Left renal cortex interstitium (tissue), 4 donors: ENCODE results near the gene MEN1. TPM values are rescaled to one million over a fixed set of nuclear protein-coding genes. Genes with fewer than 3 reads are reported as not detected.
"Not testable (repeated sequence)": the region's sequence is repeated elsewhere in the genome, so short reads cannot be mapped to it uniquely, and the experiment has no call there.

ENCODE experiments used
- DNase-seq, 4 donors: peaks; one replicate each; pipeline ENCODE4 v3.0.0-alpha.2; 2013; ENCODE audit warnings: low read depth in 4 of 4, low spot score in 2 of 4, missing footprints in 1 of 4
- polyA plus RNA-seq, 4 donors: library from polyadenylated mRNA; unstranded; fragments of 120-200 nt; gene quantifications; one replicate each; pipeline ENCODE4 v1.2.1, GENCODE V29; 2013; ENCODE audit not compliant: insufficient read length in 4 of 4

MEN1 gene
- polyA plus RNA-seq, 4 donors = 31.6 to 53.5 (median 42.7) TPM

DNA sequence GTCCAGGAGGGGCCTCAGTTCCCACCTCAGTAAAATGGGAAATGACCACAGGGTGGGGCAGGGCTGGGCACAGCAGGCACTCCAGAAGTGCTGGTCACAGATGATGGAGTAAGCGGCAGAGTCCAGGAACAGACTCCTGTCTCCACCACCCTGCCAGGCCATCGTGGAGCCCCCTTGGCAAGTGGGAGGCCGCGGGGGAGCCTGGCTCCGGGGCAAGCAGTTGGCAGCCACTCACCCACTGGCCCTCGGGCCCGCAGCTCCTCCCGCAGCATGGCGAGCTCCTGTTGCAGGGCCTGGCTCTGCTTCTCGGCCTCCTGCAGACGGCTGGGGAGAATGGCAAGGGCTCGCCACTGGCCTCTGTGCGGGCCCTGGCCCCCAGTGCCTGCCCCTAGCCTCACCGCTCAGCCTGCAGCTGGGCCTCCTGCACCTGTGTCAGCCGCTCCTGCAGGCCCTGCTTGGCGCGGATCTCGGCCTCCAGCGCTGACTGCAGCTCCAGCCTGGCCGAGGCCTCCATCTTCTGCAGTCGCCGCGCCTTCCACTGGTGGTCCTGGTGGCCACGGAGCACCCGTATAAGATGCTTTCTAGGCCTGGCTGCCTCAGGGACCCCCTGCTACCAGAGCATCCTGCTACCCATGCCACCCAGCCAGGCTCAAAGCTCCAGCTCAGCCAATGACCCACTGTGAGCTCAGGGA, 23.8 kb upstream of the MEN1 start:
- DNase-seq = no peak

GRCh38 chr11:64833509-64833908, 23.2 kb upstream of the MEN1 start:
- no peak for DNase-seq

- no peak for DNase-seq
Measured at GRCh38 chr11:64833198-64833502, 22.8 kb upstream of the MEN1 start.

DNA sequence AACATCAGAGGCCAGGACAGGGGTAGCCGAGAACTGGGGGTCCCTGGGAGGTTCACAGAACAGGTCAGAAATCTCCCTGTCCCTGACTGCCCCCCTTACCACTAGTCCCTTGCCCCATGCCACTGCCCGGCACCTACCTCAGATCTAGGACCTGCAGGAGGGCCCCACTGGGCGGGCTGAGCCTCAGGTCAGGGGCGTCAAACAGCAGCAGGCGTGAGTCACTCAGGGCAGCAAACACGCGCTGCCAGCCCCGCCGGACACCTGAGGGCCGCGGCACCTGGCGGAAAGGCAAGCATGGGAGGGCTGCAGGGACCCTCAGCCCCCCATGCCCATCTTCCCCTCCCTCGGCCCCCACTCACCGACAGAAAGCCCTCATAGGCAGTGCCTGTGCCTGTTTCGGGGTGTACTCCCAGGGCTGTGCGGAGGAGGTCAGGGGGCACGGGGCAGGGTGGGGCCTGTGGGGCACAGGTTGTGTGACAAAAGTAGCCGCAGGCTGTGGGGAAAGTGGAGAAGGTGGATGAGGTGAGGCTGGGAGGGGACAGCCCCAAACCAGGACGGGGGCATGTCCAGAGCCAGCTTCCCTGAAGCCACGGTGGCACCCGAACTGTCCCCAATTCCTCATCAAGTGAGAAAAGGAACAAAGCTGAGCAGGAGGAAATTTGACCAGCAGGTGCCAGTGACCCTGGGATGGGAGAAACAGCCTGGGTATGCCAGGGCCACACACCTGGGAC, 22.3 kb upstream of the MEN1 start:
- no peak for DNase-seq

GRCh38 chr11:64831411-64831891, 21.1 kb upstream of the MEN1 start:
- no peak for DNase-seq

DNA sequence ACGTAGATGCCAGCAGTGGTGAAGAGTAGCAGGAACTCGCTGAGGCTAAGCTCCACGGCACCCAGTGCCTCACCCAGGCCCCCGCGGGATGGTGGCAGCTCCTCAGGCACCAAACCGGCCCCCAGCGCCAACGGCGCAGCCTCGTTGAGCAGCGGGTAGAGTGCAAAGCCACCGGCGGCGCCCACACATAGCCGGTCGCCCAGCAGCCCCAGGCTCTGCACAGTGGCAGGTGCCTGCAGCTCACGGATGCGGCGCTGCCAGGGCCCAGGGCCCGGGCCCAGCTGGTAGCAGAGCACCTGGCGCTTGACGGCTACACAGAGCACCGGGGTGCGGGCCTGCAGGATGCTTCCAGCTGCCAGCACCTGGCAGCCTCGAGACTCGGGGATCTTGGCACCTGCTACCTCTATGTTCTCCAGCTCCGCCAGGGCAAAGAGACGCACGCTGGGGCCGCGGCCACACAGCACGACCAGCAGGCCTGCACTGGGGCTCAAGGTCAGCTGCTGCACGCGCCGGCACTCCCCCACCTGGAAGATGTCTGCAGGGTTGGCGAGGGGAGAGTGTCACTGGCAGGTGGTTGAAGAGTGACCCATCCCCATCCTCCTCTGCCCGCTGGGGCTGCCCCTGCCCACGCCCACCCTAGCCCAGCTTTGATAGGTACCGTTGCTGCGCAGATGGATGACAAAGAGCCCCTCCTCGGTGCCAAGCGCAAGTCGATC, 19.3 kb upstream of the MEN1 start:
- no peak for DNase-seq

GRCh38 chr11:64827451-64827839, 17.1 kb upstream of the MEN1 start:
- no peak for DNase-seq

GRCh38 chr11:64826578-64827450, 16.5 kb upstream of the MEN1 start:
- no peak for DNase-seq

DNA sequence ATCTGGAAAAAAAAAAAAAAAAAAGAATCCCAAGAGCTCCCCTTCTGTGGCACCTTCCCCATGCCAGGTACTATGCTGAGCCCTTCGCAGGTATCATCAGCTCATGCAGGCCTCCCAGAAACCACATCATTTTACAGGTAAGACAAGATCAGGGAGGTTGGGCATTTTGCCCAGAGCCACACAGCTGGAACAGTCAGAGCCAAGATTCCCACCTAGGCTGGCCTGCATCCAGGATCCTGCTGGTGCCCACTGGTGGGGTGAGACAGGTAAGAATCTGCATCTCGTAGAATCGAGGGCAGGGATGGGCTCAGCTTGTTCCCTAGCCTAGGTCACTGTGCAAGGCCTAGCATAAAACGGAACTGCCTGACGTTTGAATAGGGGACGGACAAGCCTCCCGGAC, 15.7 kb upstream of the MEN1 start:
- no peak for DNase-seq

DNA sequence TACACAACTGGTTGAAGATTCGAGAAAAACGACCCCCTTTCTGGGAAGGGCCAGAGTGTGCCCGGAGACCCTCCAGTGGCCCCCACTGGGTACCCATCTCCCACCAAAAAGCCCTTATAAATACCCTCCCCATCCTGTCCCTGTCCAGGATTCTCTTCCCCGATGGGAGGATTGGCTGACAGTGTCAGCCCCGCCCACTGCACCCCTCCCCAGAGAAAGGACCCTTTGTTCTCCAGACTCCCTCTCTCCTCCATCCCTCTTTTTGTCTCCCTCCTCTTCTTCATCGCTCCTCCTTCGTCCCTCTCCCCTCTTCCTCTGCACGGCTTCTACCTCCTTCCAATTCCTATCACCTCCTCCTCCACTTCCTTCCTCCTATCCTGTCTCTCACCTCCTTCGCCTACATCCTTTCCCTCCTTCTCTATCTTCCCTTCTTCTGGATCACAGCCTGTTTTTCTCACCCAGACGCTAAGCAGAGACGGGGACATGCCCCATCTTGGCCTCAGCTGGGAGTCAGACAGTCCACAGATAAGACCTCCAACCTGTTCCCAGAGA, 13.3 kb upstream of the MEN1 start:
- no peak for DNase-seq

DNA sequence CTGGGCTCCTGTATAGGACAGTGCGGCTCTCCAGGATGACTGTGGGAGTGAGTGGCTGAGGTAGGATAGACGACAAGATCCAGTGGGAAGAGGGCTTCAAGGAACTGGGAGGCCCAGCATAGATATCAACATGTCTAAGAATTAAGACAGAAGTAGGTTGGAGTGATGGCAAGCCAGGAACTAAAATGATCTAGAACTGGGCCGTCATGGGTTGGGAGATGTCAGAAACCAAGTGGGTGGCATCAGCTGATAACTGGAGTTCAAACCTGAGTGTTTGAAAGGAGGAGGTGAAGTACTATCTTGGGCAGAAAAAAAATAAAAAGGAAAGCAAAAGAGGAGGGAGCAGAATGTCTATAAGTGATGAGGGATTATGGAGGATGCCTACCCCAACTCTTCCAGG, 7.1 kb upstream of the MEN1 start:
- no peak for DNase-seq

DNA sequence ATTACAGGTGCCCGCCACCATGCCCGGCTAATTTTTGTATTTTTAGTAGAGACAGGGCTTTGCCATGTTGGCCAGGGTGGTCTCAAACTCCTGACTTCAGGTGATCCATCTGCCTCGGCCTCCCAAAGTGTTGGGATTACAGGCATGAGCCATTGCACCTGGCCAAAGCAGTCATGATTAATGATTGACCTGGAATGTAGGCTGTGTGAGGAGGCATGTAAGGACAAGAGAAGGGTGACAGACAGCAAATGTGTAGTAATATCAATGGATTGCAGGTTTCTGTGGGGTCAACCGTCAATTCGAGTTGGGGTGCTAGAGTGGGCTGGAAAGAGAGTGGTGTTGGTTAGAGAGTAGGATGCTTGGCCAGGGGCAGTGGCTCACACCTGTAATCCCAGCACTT, 5.1 kb upstream of the MEN1 start:
- DNase-seq = not testable (repeated sequence)

DNA sequence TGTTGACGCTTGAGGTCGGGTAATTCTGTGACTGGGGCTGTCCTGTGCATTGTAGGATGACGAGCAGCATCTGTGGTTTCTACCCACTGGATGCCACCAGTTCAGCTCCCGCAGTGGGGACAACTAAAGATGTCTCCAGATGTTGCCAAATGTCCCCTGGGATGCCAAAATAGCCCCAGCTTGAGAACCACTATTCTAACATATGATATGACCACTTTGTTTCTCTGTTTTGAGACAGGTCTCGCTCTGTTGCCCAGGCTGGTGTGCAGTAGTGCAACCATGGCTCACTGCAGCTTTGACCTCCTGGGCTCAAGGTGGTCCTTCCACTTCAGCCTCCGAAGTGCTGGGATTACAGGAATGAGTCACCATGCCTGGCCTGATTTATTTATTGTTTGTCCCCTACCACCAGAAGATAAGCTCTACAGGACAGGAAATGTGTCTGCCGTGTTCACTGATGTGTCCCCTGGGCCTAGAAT, 4.4 kb upstream of the MEN1 start:
- no peak for DNase-seq

GRCh38 chr11:64813826-64814225, 3.5 kb upstream of the MEN1 start:
- DNase-seq = no peak

GRCh38 chr11:64810891-64811272, 531 bp upstream of the MEN1 start:
- DNase-seq = no peak

DNA sequence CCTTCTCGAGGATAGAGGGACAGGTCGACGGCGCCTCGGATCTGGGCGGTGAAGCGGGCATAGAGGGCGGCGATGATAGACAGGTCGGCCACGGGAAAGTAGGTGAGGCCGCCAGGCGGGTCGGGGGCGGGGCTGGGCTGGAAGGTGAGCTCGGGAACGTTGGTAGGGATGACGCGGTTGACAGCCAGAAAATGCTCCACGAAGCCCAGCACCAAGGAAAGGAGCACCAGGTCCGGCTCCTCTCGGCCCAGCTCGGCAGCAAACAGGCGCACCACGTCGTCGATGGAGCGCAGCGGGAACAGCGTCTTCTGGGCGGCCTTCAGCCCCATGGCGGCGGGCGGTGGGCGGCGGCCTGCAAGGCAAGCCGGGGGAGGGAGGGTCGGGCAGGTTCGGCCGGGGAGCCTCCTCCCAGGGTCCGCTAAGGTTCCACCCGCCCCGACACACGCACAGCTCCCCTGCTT, 540 bp downstream of the MEN1 start:
- DNase-seq = no peak

DNA sequence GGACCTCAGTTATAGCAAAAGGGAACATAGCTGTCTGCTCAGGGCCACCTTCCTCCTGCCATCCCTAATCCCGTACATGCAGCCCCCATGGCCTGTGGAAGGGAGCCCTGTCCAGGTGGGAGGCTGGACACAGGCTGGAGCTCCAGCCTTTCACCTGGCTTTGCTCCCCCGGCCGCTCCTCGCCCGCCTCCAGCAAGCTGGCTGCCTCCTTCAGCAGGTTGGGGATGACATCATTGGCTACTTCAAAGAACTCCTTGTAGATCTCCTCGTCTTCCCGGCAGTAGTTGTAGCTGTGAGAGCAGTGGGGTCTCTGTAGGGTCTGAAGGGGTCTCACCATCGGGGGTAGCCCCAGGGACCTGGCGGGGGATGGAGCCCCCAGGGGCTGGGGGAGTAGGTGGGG, 4.9 kb downstream of the MEN1 start:
- no peak for DNase-seq

DNA sequence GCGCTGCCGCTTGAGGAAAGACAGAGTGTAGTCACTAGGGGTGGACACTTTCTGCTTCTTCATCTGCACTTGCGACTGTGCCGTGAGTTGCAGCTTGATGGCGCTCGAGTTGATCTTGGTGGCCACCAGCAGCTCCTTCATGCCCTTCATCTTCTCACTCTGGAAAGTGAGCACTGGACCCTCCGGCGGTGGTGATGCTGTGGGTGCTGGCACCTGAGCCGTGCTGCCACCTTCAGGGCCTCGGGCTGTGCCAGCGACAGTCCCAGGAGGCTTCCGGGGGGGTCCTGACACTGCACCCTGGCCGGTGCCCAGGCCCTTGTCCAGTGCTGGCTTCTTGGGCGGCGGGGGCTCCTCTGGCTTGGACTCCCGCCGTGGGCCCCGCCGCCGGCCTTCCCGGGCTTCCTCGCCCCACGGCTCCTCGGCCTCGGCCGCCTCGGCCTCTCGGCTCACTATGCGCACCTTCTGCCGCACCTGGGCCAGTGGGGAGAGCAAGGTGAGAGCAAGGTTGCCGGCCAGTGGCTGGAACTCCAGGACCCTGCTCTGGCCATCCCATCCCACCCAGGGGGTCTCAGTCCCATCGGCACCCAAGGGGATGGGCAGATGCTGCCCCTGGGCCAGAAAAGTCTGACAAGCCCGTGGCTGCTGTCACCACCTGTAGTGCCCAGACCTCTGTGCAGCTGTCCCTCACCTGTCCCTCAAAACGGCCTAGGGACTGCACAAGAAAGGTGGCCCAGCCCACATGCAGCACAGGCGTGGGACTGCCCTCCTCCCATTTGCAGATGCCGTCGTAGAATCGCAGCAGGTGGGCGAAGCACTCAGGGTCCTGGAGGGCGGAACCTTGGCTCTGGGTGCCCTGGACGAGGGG, 5.8 kb downstream of the MEN1 start:
- no peak for DNase-seq

DNA sequence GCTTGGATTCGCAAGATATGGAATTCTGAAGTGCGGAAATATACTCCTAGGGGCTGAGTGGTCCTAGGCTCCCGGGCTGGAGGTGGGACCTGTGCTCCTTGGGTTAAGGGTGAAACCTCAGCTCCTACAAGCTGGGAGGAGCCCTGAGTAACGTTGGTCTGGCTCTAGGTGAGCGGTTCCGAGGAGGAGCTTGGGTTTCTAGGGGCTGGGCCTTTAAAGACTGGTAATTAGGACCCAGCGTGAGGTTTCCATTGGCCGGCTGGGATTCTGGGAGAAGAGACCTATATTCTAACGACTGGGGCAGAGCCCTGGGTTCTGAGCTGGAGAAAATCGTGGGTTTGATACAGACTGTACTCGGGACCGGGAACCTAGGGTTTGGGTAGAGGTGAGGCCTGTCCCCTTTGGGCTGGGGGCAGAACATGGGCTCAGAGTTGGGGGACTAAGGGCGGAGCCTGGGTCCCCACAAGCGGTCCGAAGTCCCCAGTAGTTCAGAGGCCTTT, 6.5 kb downstream of the MEN1 start:
- no peak for DNase-seq
